ENCODE measurements around the gene NF1. TPM values are rescaled to one million over a fixed set of nuclear protein-coding genes. Genes with fewer than 3 reads are reported as not detected.

Gene NF1
- total RNA-seq, 2 experiments from 2014 or later = 15.5 to 18.7 TPM

- Mint-ChIP-seq H3K36me3 (ENCODE audit: low read depth) (no peaks in the 10 kb centered on the region), H3K27ac (no peak overlapping the region), H3K4me1 (ENCODE audit: low read depth) (peaks cover 6% of the 10 kb centered on the region), H3K9me3 (no peaks in the 10 kb centered on the region), H3K27me3 (peaks cover 32% of the 10 kb centered on the region), H3K4me3 (no peak overlapping the region)
- ChIA-PET CTCF (interaction anchor here (1.3 kb wide), 1 partner anchor 16 kb away, joined by 3 read pairs; no protein-coding TSS in a partner anchor), POLR2A (no interaction called here)
- no peak for DNase-seq
- no peak for ATAC-seq (ENCODE audit: poor library complexity)
- Histone ChIP-seq H3K27ac (ENCODE audit: low read depth in 1 of 2, low read length in 2 of 2) (no peak overlapping the region), H3K4me1 (ENCODE audit: insufficient read depth, low read length) (peaks cover 16% of the 10 kb centered on the region), H3K36me3 (ENCODE audit: insufficient read depth, low read length) (no peaks in the 10 kb centered on the region), H3K9me3 (ENCODE audit: control insufficient read depth in 1 of 2, insufficient read depth in 1 of 2, low read length in 2 of 2) (peaks cover 0 to 13% of the 10 kb centered on the region in 2 experiments), H3K4me3 (ENCODE audit: low read length) (no peak overlapping the region), H3K27me3 (ENCODE audit: control insufficient read depth in 1 of 2, insufficient read depth in 2 of 2, low read length in 2 of 2) (peaks cover 19 to 23% of the 10 kb centered on the region in 2 experiments)
- TF ChIP-seq CTCF (IDR thresholded peaks at IDR 0.05) = no peak
- intact Hi-C loops (cut with DNase I, micrococcal nuclease) = loop anchor here (2.0 to 10.0 kb wide), 3 partner anchors 46 to 454 kb away; no protein-coding TSS in a partner anchor
Observed at GRCh38 chr17:31388351-31388750, 293.6 kb downstream of the NF1 start.

- Mint-ChIP-seq H3K9me3 (no peaks in the 10 kb centered on the region), H3K4me1 (ENCODE audit: low read depth) (peaks cover 6% of the 10 kb centered on the region), H3K27me3 (peaks cover 39% of the 10 kb centered on the region), H3K4me3 (no peak overlapping the region), H3K36me3 (ENCODE audit: low read depth) (no peaks in the 10 kb centered on the region), H3K27ac (no peak overlapping the region)
- Histone ChIP-seq H3K4me3 (ENCODE audit: low read length) (no peak overlapping the region), H3K9me3 (ENCODE audit: control insufficient read depth in 1 of 2, insufficient read depth in 1 of 2, low read length in 2 of 2) (peaks cover 0 to 13% of the 10 kb centered on the region in 2 experiments), H3K27ac (ENCODE audit: low read depth in 1 of 2, low read length in 2 of 2) (no peak overlapping the region), H3K4me1 (ENCODE audit: insufficient read depth, low read length) (peaks cover 16% of the 10 kb centered on the region), H3K36me3 (ENCODE audit: insufficient read depth, low read length) (no peaks in the 10 kb centered on the region), H3K27me3 (ENCODE audit: control insufficient read depth in 1 of 2, insufficient read depth in 2 of 2, low read length in 2 of 2) (peaks cover 25 to 28% of the 10 kb centered on the region in 2 experiments)
- peak; percentile 48 for ATAC-seq (ENCODE audit: poor library complexity)
- peak in 12 of 14 experiments; percentile 13 to 68 (median 42) for DNase-seq
- intact Hi-C loops (cut with DNase I, micrococcal nuclease) = loop anchor here (1.0 to 10.0 kb wide), 5 partner anchors 46 to 454 kb away; no protein-coding TSS in a partner anchor
- ChIA-PET CTCF (interaction anchor here (0.8 to 1.3 kb wide), 9 partner anchors 10 to 453 kb away, joined by 3 to 5 read pairs (median 3); no protein-coding TSS in a partner anchor), POLR2A (no interaction called here)
- TF ChIP-seq CTCF (IDR thresholded peaks at IDR 0.05) = peak; percentile 65
Observed at GRCh38 chr17:31388770-31389656, 294.2 kb downstream of the NF1 start.

GRCh38 chr17:31389657-31390381 is 295.0 kb downstream of the NF1 start:
- DNase-seq (no peak), ATAC-seq (ENCODE audit: poor library complexity) (no peak)
- Histone ChIP-seq H3K36me3 (ENCODE audit: insufficient read depth, low read length) (no peaks in the 10 kb centered on the region), H3K27ac (ENCODE audit: low read depth in 1 of 2, low read length in 2 of 2) (no peak overlapping the region), H3K27me3 (ENCODE audit: control insufficient read depth in 1 of 2, insufficient read depth in 2 of 2, low read length in 2 of 2) (peaks cover 25 to 28% of the 10 kb centered on the region in 2 experiments), H3K4me1 (ENCODE audit: insufficient read depth, low read length) (peaks cover 16% of the 10 kb centered on the region), H3K9me3 (ENCODE audit: control insufficient read depth in 1 of 2, insufficient read depth in 1 of 2, low read length in 2 of 2) (peaks cover 0 to 13% of the 10 kb centered on the region in 2 experiments), H3K4me3 (ENCODE audit: low read length) (no peak overlapping the region)
- H3K27ac Mint-ChIP-seq = no peak overlapping the region
- CTCF ChIA-PET = interaction anchor here (0.8 to 1.3 kb wide), 9 partner anchors 11 to 453 kb away, joined by 3 to 5 read pairs (median 3); no protein-coding TSS in a partner anchor
- H3K27me3 Mint-ChIP-seq = peaks cover 47% of the 10 kb centered on the region
- intact Hi-C loops (cut with DNase I, micrococcal nuclease) = loop anchor here (1.0 to 10.0 kb wide), 5 partner anchors 45 to 453 kb away; no protein-coding TSS in a partner anchor
- no peaks in the 10 kb centered on the region for H3K36me3 Mint-ChIP-seq (ENCODE audit: low read depth)
- no peaks in the 10 kb centered on the region for H3K9me3 Mint-ChIP-seq
- TF ChIP-seq CTCF (IDR thresholded peaks at IDR 0.05) = no peak
- POLR2A ChIA-PET = no interaction called here
- peak overlapping the region; percentile 80 for H3K4me3 Mint-ChIP-seq
- peaks cover 10% of the 10 kb centered on the region for H3K4me1 Mint-ChIP-seq (ENCODE audit: low read depth)

Data from CD4-positive, alpha-beta T cell (primary cell).